Heart left ventricle (tissue), 16 donors: ENCODE results near the gene RGS17. TPM values are rescaled to one million over a fixed set of nuclear protein-coding genes. Genes with fewer than 3 reads are reported as not detected.

ENCODE experiments used
- ATAC-seq, 4 donors: fragments of 200-7000 bp; cut with Tn5 transposase; one replicate each; pipeline ENCODE4 v1.9.1; 2020 to 2022; ENCODE audit warnings: moderate library complexity in 4 of 4, mild to moderate bottlenecking in 3 of 4, moderate number of reproducible peaks in 1 of 4
- DNase-seq, 5 donors: peaks; one replicate each; pipeline ENCODE4 v3.0.0-alpha.2; 2020
- H3K27ac ChIP-seq, 12 donors: fragments of 200-600 bp; sonication (generic) in 4 of 12; one replicate each; pipeline versions ENCODE4 v1.5.0 to v1.8.0; 2016 to 2022; ENCODE audit warnings: mild to moderate bottlenecking in 2 of 12
- H3K27me3 ChIP-seq, 9 donors: fragments of 200-600 bp; sonication (generic) in 2 of 9; one replicate each; pipeline versions ENCODE4 v1.5.1 to v1.8.0; 2016 to 2022; ENCODE audit warnings: mild to moderate bottlenecking in 3 of 9
- H3K36me3 ChIP-seq, 9 donors: fragments of 200-600 bp; sonication (generic) in 2 of 9; one replicate each; pipeline versions ENCODE4 v1.5.0 to v1.8.0; 2018 to 2022; ENCODE audit warnings: mild to moderate bottlenecking in 2 of 9
- H3K4me1 ChIP-seq, 12 donors: fragments of 200-600 bp; sonication (generic) in 4 of 12; one replicate each; pipeline versions ENCODE4 v1.5.0 to v1.8.0; 2016 to 2022; ENCODE audit warnings: mild to moderate bottlenecking in 3 of 12
- H3K4me3 ChIP-seq, 12 donors: fragments of 200-600 bp; sonication (generic) in 4 of 12; one replicate each; pipeline versions ENCODE4 v1.5.0 to v1.8.0; 2017 to 2022; ENCODE audit warnings: mild to moderate bottlenecking in 9 of 12, moderate library complexity in 4 of 12
- H3K9me3 ChIP-seq, 12 donors: fragments of 200-600 bp; sonication (generic) in 4 of 12; one replicate each; pipeline versions ENCODE4 v1.5.0 to v1.8.0; 2016 to 2022; ENCODE audit warnings: mild to moderate bottlenecking in 1 of 12
- POLR2A ChIP-seq, 2 donors: fragments of 450-650 bp; IDR thresholded peaks; one replicate each; pipeline ENCODE4 v1.6.1; 2017; ENCODE audit warnings: antibody characterized with exemption in 2 of 2, mild to moderate bottlenecking in 2 of 2, moderate library complexity in 2 of 2
- WGBS, 4 donors: extraction: QIAGEN DNeasy Blood & Tissue Kit in 2 of 4; methylation state at CpG; one replicate each; pipeline versions ENCODE4 v1.1.5 to v1.1.7; 2013 to 2018; 5-methylcytosine and 5-hydroxymethylcytosine counted together
- intact Hi-C, 10 donors: fragments of 100-400 bp; cut with DNase I; formaldehyde crosslinking; loops; one replicate each; pipeline versions ENCODE4 v1.11.1 to v1.14.2; 2022
- polyA plus RNA-seq, 2 donors: library from polyadenylated mRNA; stranded (reverse); fragments of 200-250 nt; gene quantifications; one replicate each; pipeline ENCODE4 v1.2.3, GENCODE V29; 2013
- total RNA-seq, 9 donors: library from RNA; depleted of rRNA in 2 of 9; stranded (reverse); fragments of >200 nt in 2 of 9; fragmentation: NEBNext Ultra II Directional in 3 of 9; extraction: Animal tissue kit (Norgen Biotek cat#: 25700) in 3 of 9; gene quantifications; one replicate each; pipeline versions ENCODE4 v1.1.0 to v1.2.4, GENCODE V29; 2016 to 2023
- TF ChIP-seq, protein P1 (sequence below), 12 donors: fragments of 200-600 bp; sonication (generic) in 4 of 12; IDR thresholded peaks; one replicate each; pipeline versions ENCODE4 v1.5.0 to v1.8.0; 2018 to 2022; ENCODE audit warnings: antibody characterized with exemption in 12 of 12, mild to moderate bottlenecking in 5 of 12
- donor health status: ischemic (EF 13 %, LVEDD 7.1; RV severe dilation, severe dysfunction).
- donor health status: healthy with polysubstance abuse.
- donor health status: DM: no; HTN: yes; CAD: no.
- donor health status: DM: no; HTN: no; CAD: no.
- donor health status: ischemic (EF 25% LVEDD 6.9; RV normal size, moderate dysfunction).
- donor health status: ischemic (EF 25% LVEDD 5.7; RV mildly dilated, moderate dysfunction).
- donor health status: healthy.
- donor health status: DM: yes; HTN: yes; CAD: no.
- donor health status: ischemic (EF 35%, LVEDD 5.7; RV mildly dilated, moderate dysfunction).
- donor health status: nonischemic (EF 11% LVEDD 7.7; RV severe dilation, severe dysfunction).
- donor health status: DM: yes; HTN: yes; CAD: no.
- donor health status: PGD.
- donor health status: ischemic (EF 29% LVEDD 5.4; RV normal size, mild dysfunction).
- donor health status: nonischemic (EF 23%, LVEDD 6.1; RV moderate dilation, normal function).

RGS17 gene
- total and polyA plus RNA-seq, 11 donors = under 0.01 to 0.53 (median 0.19) TPM; not detected in 1

DNA sequence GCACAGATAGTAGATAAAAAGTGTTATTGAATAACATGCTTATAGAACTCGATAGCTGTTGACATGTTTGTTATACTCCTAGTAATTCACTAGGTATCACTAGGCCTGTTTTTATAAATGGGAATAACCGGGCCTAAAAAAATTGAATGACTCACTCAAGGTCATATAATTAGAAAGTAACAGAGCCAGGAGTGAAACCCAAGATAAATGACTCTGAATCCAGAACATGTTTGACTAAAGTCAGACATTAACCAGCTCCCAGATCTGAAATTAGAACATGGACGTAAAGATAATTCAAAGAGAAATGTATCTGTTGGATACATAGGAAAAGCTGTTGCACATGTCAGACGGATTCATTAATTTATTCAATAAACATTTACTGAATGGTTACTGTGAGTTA is 26.9 kb downstream of the RGS17 start:
- H3K4me1 ChIP-seq = peaks cover 0 to 19% (median 5%) of the 10 kb centered on the region in 12 donors
- H3K36me3 ChIP-seq = no peaks in the 10 kb centered on the region
- H3K4me3 ChIP-seq = no peak overlapping the region
- intact Hi-C loops = loop anchor here in 1 of 10 donors (10.0 kb wide), 1 partner anchor 69 kb away; no protein-coding TSS in a partner anchor
- DNase-seq (no peak), ATAC-seq (peak in 3 of 4 donors; percentile 42 to 66 (median 51))
- WGBS, 4 donors = 49 to 55% (median 51%) methylated on average over 4 of the region's 4 CpGs
- no peaks in the 10 kb centered on the region for H3K9me3 ChIP-seq
- peak overlapping the region in 2 of 12 donors; percentile 2 to 26 for H3K27ac ChIP-seq
- H3K27me3 ChIP-seq = no peaks in the 10 kb centered on the region
- no peak for TF ChIP-seq POLR2A (IDR thresholded peaks at IDR 0.05)
- TF ChIP-seq, protein P1, sequence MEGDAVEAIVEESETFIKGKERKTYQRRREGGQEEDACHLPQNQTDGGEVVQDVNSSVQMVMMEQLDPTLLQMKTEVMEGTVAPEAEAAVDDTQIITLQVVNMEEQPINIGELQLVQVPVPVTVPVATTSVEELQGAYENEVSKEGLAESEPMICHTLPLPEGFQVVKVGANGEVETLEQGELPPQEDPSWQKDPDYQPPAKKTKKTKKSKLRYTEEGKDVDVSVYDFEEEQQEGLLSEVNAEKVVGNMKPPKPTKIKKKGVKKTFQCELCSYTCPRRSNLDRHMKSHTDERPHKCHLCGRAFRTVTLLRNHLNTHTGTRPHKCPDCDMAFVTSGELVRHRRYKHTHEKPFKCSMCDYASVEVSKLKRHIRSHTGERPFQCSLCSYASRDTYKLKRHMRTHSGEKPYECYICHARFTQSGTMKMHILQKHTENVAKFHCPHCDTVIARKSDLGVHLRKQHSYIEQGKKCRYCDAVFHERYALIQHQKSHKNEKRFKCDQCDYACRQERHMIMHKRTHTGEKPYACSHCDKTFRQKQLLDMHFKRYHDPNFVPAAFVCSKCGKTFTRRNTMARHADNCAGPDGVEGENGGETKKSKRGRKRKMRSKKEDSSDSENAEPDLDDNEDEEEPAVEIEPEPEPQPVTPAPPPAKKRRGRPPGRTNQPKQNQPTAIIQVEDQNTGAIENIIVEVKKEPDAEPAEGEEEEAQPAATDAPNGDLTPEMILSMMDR (IDR thresholded peaks at IDR 0.05) = no peak

DNA sequence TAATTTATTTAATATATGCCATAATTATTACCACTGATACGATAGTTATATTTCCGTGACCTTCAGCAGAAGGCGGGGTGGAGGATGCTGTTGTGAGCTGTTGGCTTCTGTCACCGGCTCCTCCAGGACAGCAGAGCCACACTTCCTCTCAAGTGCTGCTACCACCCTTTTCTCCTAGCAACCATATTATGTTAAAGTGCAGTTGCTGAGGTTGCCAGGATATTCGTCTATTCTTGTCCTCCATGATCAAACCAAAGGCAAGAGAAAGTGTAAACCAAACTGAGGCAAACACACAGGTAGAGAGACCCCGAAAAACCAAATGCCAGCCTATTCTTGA is 27.8 kb downstream of the RGS17 start:
- Histone ChIP-seq H3K36me3 (no peaks in the 10 kb centered on the region), H3K9me3 (no peaks in the 10 kb centered on the region), H3K27ac (peak overlapping the region in 2 of 12 donors; percentile 2), H3K4me3 (no peak overlapping the region), H3K27me3 (no peaks in the 10 kb centered on the region), H3K4me1 (peaks cover 0 to 19% (median 5%) of the 10 kb centered on the region in 12 donors)
- WGBS, 4 donors = 28 to 47% (median 32%) methylated on average over 6 of the region's 6 CpGs
- peak; percentile 60 to 97 (median 92) for ATAC-seq
- DNase-seq = peak in 3 of 5 donors; percentile 11 to 52 (median 46)
- intact Hi-C loops = loop anchor here in 1 of 10 donors (10.0 kb wide), 1 partner anchor 68 kb away; no protein-coding TSS in a partner anchor
- TF ChIP-seq, protein P1 (IDR thresholded peaks at IDR 0.05) = no peak
- TF ChIP-seq POLR2A (IDR thresholded peaks at IDR 0.05) = no peak

DNA sequence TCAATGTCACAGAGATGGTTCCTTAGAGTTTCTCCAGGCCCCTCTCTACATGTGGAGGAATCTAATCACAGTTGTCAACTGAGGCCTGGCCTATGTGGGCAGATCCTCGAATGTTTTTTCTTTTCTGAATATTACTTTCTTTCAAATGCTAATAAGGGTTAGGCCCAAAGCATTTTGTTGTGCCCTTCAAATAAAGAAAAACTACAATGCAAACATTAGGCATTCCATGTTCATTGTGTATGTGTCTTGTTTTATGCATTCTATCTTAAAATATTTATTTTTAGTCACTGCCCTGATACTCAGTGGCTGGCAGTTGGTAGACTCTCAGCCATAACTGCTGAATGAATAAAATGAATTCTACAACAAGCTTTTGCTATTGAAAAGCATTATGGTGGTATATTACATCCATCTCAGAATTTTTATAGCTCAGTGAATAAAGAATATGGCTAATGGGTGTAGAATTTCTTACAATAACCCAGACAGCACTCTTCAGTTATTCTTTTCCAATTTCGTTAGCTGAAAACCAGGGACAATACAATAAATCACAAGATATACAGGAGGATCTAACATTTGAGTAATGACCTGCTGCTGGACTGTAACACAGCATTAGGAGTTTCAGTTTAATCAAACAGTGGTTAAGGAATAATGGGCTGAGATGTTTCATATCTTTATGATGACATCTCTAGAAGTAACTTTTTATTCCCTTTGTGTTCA is 28.3 kb downstream of the RGS17 start:
- H3K27ac ChIP-seq = peak overlapping the region in 2 of 12 donors; percentile 2 to 27
- H3K4me3 ChIP-seq = no peak overlapping the region
- 47 to 55% (median 53%) methylated on average over 2 of the region's 2 CpGs for WGBS, 4 donors
- DNase-seq (no peak), ATAC-seq (peak in 1 of 4 donors; percentile 13)
- no peaks in the 10 kb centered on the region for H3K9me3 ChIP-seq
- H3K27me3 ChIP-seq = no peaks in the 10 kb centered on the region
- TF ChIP-seq, protein P1 (IDR thresholded peaks at IDR 0.05) = no peak
- TF ChIP-seq POLR2A (IDR thresholded peaks at IDR 0.05) = no peak
- peaks cover 0 to 19% (median 5%) of the 10 kb centered on the region in 12 donors for H3K4me1 ChIP-seq
- intact Hi-C loops = loop anchor here in 1 of 10 donors (10.0 kb wide), 1 partner anchor 68 kb away; no protein-coding TSS in a partner anchor
- H3K36me3 ChIP-seq = no peaks in the 10 kb centered on the region

DNA sequence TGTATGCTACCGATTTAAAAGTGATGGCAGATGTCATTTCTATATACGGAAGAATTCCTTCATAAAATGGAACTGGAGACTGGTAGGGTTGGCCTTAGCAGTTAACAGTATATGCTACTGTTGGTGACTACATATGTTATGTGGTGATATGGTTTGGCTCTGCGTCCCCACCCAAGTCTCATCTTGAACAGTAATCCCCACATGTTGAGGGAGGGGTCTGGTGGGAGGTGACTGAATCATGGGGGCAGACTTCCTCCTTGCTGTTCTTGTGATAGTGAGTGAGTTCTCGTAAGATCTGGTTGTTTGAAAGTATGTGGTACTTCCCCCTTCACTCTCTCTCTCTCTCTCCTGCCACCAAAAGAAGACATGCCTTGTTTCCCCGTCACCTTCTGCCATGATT is 29.6 kb downstream of the RGS17 start:
- intact Hi-C loops = loop anchor here in 1 of 10 donors (10.0 kb wide), 1 partner anchor 67 kb away; no protein-coding TSS in a partner anchor
- 93 to 96% (median 95%) methylated on average over 5 of the region's 5 CpGs for WGBS, 4 donors
- ATAC-seq (no peak), DNase-seq (no peak)
- TF ChIP-seq, protein P1 (IDR thresholded peaks at IDR 0.05) = no peak
- no peak for TF ChIP-seq POLR2A (IDR thresholded peaks at IDR 0.05)
- Histone ChIP-seq H3K4me3 (no peak overlapping the region), H3K27me3 (no peaks in the 10 kb centered on the region), H3K36me3 (no peaks in the 10 kb centered on the region), H3K4me1 (peaks cover 0 to 19% (median 5%) of the 10 kb centered on the region in 12 donors), H3K9me3 (no peaks in the 10 kb centered on the region), H3K27ac (no peak overlapping the region)
